Spinal cord (tissue), 10 donors: Measurements from ENCODE around the gene OR2A12. TPM values are rescaled to one million over a fixed set of nuclear protein-coding genes. Genes with fewer than 3 reads are reported as not detected.
"Not testable (repeated sequence)": the region's sequence is repeated elsewhere in the genome, so short reads cannot be mapped to it uniquely, and the experiment has no call there.

ENCODE experiments used
- DNase-seq, 6 donors: peaks; one replicate each; pipeline versions ENCODE4 v3.0.0 to v3.0.0-alpha.2; 2013 to 2015; ENCODE audit warnings: low spot score in 6 of 6, low read depth in 4 of 6
- H3K27ac ChIP-seq: one replicate; pipeline ENCODE4 v1.5.1; 2013; ENCODE audit warnings: low read depth, low read length, control low read depth
- H3K27me3 ChIP-seq: one replicate; pipeline ENCODE4 v1.6.1; 2013; ENCODE audit warnings: low read length; ENCODE audit not compliant: control insufficient read depth, insufficient read depth
- H3K36me3 ChIP-seq: one replicate; pipeline ENCODE4 v1.6.1; 2013; ENCODE audit warnings: low read length; ENCODE audit not compliant: control insufficient read depth, insufficient read depth
- H3K4me1 ChIP-seq: one replicate; pipeline ENCODE4 v1.6.1; 2013; ENCODE audit warnings: low read length; ENCODE audit not compliant: control insufficient read depth, insufficient read depth
- H3K4me3 ChIP-seq: one replicate; pipeline ENCODE4 v1.5.1; 2013; ENCODE audit warnings: low read depth, low read length, control low read depth
- H3K9me3 ChIP-seq: one replicate; pipeline ENCODE4 v1.6.1; 2013; ENCODE audit warnings: low read length; ENCODE audit not compliant: control insufficient read depth, insufficient read depth
- WGBS: methylation state at CpG from one replicate; pipeline ENCODE4 v1.1.5; 2013; ENCODE audit warnings: missing lambda C conversion rate; ENCODE audit not compliant: insufficient coverage; 5-methylcytosine and 5-hydroxymethylcytosine counted together
- long read RNA-seq, 4 donors: transcript quantifications; one replicate each; lab custom pipeline, GENCODE V29; 2026
- polyA plus RNA-seq, 2 donors: library from polyadenylated mRNA; unstranded; fragments of 120-200 nt; gene quantifications; one replicate each; pipeline ENCODE4 v1.2.1, GENCODE V29; 2013; ENCODE audit not compliant: insufficient read length in 2 of 2
- total RNA-seq, 2 donors: library from RNA; depleted of rRNA in 1 of 2; stranded (reverse); fragments of 120-200 nt in 1 of 2; fragments of >200 nt in 1 of 2; gene quantifications; one replicate each; pipeline versions ENCODE4 v1.2.3 to v1.2.4, GENCODE V29; 2013 to 2014
- donor health status: healthy.

The OR2A12 gene, protein sequence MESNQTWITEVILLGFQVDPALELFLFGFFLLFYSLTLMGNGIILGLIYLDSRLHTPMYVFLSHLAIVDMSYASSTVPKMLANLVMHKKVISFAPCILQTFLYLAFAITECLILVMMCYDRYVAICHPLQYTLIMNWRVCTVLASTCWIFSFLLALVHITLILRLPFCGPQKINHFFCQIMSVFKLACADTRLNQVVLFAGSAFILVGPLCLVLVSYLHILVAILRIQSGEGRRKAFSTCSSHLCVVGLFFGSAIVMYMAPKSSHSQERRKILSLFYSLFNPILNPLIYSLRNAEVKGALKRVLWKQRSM
- total RNA-seq (not detected), polyA plus RNA-seq (under 1 TPM in 1 of 2 donors, not detected in 1; 0.03 TPM)
- long read RNA-seq, donor 1: 0 reads
- long read RNA-seq, donor 2: 0 reads
- long read RNA-seq, donor 3: 0 reads
- long read RNA-seq, donor 4, partial matches to known transcripts: 8 of 8 reads
- long read RNA-seq, donor 4, other reads (novel, unspliced or antisense): 0 of 8 reads

DNA sequence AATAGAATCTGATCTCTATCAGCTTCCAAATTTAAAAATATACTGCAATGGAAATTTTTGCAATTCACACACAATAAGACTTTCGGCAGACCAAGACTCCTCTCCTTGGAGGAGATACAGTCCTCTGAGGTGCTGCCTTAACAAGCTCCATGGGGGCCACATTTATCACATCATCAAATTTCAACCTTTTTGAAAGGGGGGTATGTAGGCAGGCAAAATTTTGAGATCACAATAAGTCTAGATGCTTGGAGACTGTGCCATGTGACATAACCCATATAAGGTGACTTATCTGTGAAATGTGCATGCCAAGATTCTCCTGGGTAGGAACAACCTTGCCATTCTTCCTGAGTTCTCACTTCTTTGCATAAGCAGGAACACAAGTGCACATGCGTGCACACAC, at the start of gene OR2A12:
Gene OR2A12, plus strand, starts transcription at position 301 of the 400 bp plus-strand sequence. CDS start 8,830 bp downstream, outside the sequence.
- WGBS: no CpG with 5 or more reads among the region's 2 CpGs
- DNase-seq: no peak
- H3K27me3 ChIP-seq: no peaks in the 10 kb centered on the region
- H3K27ac ChIP-seq: no peak within 1 kb of the TSS
- H3K9me3 ChIP-seq: no peaks in the 10 kb centered on the region
- no peaks in the 10 kb centered on the region for H3K36me3 ChIP-seq
- no peaks in the 10 kb centered on the region for H3K4me1 ChIP-seq
- H3K4me3 ChIP-seq: no peak within 1 kb of the TSS

DNA sequence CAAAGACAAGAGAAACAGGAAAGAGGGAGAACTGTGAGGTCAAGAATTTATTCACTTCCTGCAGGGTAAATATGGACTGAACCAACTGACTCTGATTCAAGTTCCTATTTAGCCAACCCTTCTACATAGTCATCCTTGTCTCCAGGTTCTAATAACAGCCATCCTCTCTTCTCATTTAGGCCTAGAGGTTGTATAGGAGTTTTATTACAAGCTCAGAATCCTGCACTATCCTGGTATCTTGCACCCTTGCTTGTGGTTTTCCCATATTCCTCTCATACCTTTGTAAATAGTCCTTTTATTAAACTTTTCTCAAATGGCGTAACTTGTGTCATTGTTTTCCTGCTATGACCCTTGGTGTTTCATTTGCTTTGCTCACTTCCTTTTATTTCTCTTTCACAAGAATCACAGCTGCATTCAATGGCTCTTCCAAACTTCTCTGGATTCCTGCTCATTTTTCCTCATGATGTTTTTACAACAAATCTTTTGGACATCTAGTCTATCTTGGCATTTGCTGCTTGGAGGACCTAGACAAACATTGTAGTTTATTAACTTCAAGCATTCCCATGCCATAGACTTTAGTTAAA, 49.7 kb upstream of the OR2A12 start:
- DNase-seq: no peak
- no peaks in the 10 kb centered on the region for H3K36me3 ChIP-seq
- 75% methylated on average over 1 of the region's 1 CpG for WGBS
- no peaks in the 10 kb centered on the region for H3K4me1 ChIP-seq
- H3K27me3 ChIP-seq: no peaks in the 10 kb centered on the region
- no peak overlapping the region for H3K4me3 ChIP-seq
- H3K9me3 ChIP-seq: no peaks in the 10 kb centered on the region
- H3K27ac ChIP-seq: no peak overlapping the region

DNA sequence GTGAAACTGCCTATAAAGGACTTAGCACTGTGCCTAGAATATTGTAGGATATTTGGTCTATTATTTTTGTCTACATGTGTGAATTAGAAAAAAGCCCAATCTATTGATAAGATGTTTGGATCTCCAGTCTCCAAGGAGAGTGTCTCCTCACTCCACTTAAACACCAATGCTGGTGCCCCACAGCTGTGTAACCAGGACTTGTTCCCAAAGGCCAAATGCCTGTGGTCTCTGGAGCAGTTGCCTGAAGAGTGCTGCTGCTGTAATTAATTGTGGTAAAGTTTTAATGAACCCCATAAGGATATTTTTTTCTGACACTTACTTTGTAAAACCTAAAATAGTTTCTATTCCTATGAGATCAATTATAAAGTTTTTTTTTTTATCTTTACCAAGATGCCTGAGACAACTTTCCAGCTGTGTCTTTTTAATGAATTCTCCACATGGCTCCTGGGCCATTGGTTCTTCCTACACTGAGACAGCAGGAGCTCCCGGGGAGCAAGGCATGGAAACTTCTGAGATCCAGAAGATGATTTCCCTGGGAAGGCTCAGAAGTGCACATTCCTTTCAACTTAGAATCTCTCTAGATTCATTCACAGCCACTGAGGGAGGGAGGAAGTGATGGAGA, 48.6 kb upstream of the OR2A12 start:
- Histone ChIP-seq H3K27me3 (no peaks in the 10 kb centered on the region), H3K36me3 (no peaks in the 10 kb centered on the region), H3K4me1 (no peaks in the 10 kb centered on the region), H3K9me3 (no peaks in the 10 kb centered on the region), H3K27ac (no peak overlapping the region), H3K4me3 (no peak overlapping the region)
- 75% methylated on average over 1 of the region's 1 CpG for WGBS
- no peak for DNase-seq

DNA sequence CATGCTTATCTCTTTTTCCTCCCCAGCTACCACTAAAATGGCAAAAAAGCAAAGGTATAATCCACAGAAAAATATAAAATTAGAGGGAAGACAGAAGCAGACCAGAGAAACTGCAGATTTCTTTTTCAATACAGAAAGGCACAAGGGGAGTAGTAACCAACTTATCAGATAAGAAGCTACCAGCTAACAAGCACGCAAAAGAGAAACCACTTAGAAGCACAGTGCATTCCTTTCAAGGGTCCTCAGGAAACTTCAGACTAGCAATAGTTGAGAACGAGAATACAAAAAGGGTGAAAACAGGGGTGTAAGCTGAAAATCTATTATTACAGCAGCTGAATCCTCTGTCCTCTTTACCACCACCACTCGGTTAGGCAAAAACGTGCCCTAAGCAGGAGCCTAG, 47.2 kb upstream of the OR2A12 start:
- Histone ChIP-seq H3K27me3 (no peaks in the 10 kb centered on the region), H3K36me3 (no peaks in the 10 kb centered on the region), H3K9me3 (no peaks in the 10 kb centered on the region), H3K27ac (no peak overlapping the region), H3K4me1 (no peaks in the 10 kb centered on the region), H3K4me3 (no peak overlapping the region)
- no CpG with 5 or more reads among the region's 4 CpGs for WGBS
- no peak for DNase-seq

DNA sequence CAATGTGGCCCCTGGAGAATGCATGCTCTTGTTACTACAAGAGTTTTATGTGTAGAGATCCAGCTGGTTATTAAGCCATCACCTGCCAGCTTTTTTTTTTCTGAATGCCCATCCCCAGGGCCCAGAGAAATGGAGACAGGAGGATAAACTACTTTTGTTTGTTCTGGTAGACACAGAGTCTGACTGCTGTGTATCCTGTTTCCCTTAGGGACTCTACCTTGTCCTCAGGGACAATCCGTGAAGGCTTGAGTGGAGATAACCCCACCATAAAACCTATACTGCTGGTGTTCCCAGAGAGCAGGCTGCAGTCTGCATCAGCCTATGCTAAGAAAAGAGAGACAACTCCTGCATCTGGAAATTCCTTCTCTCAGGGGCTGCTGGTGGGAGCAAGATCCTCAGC, 37.4 kb upstream of the OR2A12 start, which contains the start of gene OR2A5:
Gene OR2A5, plus strand, starts transcription at position 301 of the 400 bp plus-strand sequence. CDS start 1,454 bp downstream, outside the sequence.
- Histone ChIP-seq H3K4me1 (no peaks in the 10 kb centered on the region), H3K27ac (no peak within 1 kb of the TSS), H3K9me3 (no peaks in the 10 kb centered on the region), H3K36me3 (no peaks in the 10 kb centered on the region), H3K27me3 (no peaks in the 10 kb centered on the region), H3K4me3 (no peak within 1 kb of the TSS)
- DNase-seq: no peak
- 43% methylated on average over 1 of the region's 1 CpG for WGBS

DNA sequence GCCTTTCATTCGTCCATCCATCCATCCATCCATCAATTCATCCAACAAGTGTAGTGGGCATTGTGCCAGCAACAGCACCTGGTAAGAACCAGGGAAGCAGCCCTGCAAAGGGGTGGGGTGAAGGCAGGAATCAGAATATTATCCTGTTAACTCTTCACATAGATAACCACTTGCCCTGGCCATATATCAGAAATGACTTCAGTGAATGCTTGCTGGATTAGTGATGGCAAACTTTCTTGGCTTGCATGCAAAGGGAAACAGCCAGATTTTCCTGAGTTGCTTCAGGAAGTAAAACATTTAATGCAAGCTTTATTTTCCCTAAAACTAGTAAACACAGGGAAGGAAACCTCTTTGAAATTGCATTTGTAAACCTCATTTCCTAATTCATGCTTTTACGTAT, 36.6 kb upstream of the OR2A12 start:
- H3K27me3 ChIP-seq: no peaks in the 10 kb centered on the region
- H3K4me1 ChIP-seq: no peaks in the 10 kb centered on the region
- no peak for DNase-seq
- H3K4me3 ChIP-seq: no peak overlapping the region
- WGBS: no CpG with 5 or more reads among the region's 2 CpGs
- H3K27ac ChIP-seq: no peak overlapping the region
- no peaks in the 10 kb centered on the region for H3K36me3 ChIP-seq
- H3K9me3 ChIP-seq: no peaks in the 10 kb centered on the region

DNA sequence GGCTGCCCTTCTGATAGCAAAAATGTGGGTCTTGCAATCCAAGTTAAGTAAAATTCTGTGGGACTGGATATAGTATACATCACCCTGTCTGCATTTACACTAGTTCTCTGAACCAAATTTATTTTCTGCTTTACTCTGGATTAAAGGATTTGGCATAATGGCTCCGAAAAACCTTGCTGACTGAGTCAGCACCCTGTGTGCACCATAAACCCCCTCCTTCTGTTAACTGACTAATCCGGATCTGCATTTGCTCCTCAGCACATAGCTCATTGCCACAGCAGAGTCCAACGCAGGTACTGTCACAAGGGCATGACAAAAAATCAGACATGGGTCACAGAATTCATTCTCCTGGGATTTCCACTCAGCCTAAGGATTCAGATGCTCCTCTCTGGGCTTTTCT, 36.0 kb upstream of the OR2A12 start:
- no peaks in the 10 kb centered on the region for H3K36me3 ChIP-seq
- H3K27ac ChIP-seq: no peak overlapping the region
- H3K9me3 ChIP-seq: no peaks in the 10 kb centered on the region
- no peak overlapping the region for H3K4me3 ChIP-seq
- no peak for DNase-seq
- no peaks in the 10 kb centered on the region for H3K27me3 ChIP-seq
- 71% methylated on average over 3 of the region's 3 CpGs for WGBS
- H3K4me1 ChIP-seq: no peaks in the 10 kb centered on the region

DNA sequence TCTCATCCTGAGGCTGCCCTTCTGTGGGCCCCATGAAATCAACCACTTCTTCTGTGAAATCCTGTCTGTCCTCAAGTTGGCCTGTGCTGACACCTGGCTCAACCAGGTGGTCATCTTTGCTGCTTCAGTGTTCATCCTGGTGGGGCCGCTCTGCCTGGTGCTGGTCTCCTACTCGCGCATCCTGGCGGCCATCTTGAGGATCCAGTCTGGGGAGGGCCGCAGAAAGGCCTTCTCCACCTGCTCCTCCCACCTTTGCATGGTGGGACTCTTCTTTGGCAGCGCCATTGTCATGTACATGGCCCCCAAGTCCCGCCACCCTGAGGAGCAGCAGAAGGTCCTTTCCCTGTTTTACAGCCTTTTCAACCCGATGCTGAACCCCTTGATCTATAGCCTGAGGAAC, 35.2 kb upstream of the OR2A12 start:
- WGBS: 95% methylated on average over 8 of the region's 8 CpGs
- not testable (repeated sequence) for H3K4me1 ChIP-seq, H3K9me3 ChIP-seq, H3K27ac ChIP-seq, DNase-seq, H3K27me3 ChIP-seq, H3K4me3 ChIP-seq, H3K36me3 ChIP-seq

DNA sequence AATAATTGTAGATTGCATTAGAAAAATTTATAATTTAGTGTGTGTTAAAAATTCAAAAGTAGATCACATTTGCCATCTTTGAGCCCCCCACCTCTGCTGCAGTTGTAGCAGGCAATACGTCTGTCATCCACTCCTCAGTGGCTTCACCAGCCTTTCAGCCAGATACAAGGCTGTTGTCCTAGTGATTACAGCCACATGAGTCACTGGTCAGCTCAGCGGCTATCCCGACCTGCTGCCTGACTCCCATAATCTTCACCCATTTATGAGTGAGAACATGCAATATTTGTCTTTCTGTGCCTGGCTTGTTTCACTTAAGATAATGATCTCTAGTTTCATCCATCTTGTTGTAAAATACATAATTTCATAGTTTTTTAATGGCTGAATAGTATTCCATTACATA, 28.1 kb upstream of the OR2A12 start:
- H3K4me1 ChIP-seq: no peaks in the 10 kb centered on the region
- WGBS: 89% methylated on average over 3 of the region's 3 CpGs
- H3K9me3 ChIP-seq: no peaks in the 10 kb centered on the region
- no peak overlapping the region for H3K27ac ChIP-seq
- no peaks in the 10 kb centered on the region for H3K27me3 ChIP-seq
- no peaks in the 10 kb centered on the region for H3K36me3 ChIP-seq
- no peak for DNase-seq
- H3K4me3 ChIP-seq: no peak overlapping the region
